ENCODE data around the gene PHACTR1. TPM values are rescaled to one million over a fixed set of nuclear protein-coding genes. Genes with fewer than 3 reads are reported as not detected.

PHACTR1 gene
- total RNA-seq, 5 donors from 2014 or later (not counting 1 experiment from before 2014, with no cell fraction given) = 0.63 to 2.6 (median 1.1) TPM

DNA sequence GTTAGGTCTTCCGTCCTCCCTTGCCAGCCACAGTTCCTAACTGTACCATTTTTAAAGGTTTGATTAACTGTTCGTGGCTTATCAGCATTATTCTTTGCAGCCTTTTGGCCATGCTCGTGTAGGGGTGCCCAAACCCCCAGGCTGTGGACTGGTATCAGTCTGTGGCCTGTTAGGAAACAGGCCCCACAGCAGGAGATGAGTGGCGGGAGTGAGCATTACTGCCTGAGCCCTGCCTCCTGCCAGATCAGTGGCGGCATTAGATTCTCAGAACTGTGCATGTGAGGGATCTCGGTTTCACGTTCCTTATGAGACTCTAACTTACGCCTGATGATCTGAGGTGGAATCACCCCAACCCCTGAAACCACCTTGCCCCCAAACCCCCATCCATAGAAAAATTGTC is 532.4 kb downstream of the PHACTR1 start:
- H3K9me3 ChIP-seq = no peaks in the 10 kb centered on the region
- no peaks in the 10 kb centered on the region for H3K36me3 ChIP-seq (ENCODE audit: control insufficient read depth in 2 of 2, extremely low read depth in 1 of 2, insufficient read depth in 1 of 2, low read length in 1 of 2)
- peaks cover 0 to 6% of the 10 kb centered on the region in 2 experiments for H3K27me3 ChIP-seq (replicated peaks in 1 of 2; ENCODE audit: control insufficient read depth in 2 of 2, extremely low read depth in 1 of 2, insufficient read depth in 2 of 2, low read length in 1 of 2)
- POLR2A ChIA-PET = no interaction called here
- no peak overlapping the region for H3K4me3 Mint-ChIP-seq
- H3K36me3 Mint-ChIP-seq = peaks cover 5% of the 10 kb centered on the region
- ATAC-seq (replicated peaks in 1 of 4) (no peak), DNase-seq (no peak)
- H3K27ac Mint-ChIP-seq = no peak overlapping the region
- CTCF ChIA-PET = no interaction called here
- WGBS (ENCODE audit: insufficient coverage) = 81% methylated on average over 2 of the region's 8 CpGs
- no peaks in the 10 kb centered on the region for H3K4me1 Mint-ChIP-seq
- H3K4me1 ChIP-seq (ENCODE audit: control insufficient read depth in 1 of 2, extremely low read depth in 1 of 2, insufficient read depth in 2 of 2, low read length in 2 of 2) = no peaks in the 10 kb centered on the region
- H3K9me3 Mint-ChIP-seq = peaks cover 0 to 3% (median 2%) of the 10 kb centered on the region in 3 donors
- peaks cover 7% of the 10 kb centered on the region in 2 donors for H3K27me3 Mint-ChIP-seq
- no peak overlapping the region for H3K4me3 ChIP-seq (ENCODE audit: control insufficient read depth in 1 of 2, extremely low read depth in 1 of 2, low read length in 1 of 2)
- H3K27ac ChIP-seq (ENCODE audit: low read length) = no peak overlapping the region

DNA sequence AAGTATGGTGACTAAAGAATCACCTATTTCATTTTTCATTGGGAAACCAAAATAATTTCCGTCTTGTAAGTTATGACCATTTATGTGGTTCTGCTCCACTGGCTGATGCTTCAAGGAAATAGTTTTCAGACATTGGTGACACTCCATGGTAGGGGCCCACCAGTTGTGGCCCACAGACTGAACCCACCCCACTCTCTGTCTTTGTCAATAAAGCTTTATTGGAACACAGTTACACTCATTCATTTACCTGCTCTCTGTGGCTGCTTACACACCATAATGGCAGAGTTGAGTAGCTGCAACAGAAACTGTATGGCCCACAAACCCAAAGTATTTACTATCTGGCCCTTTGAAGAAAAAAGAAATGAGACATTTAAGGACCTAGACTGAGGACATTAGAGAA is 533.2 kb downstream of the PHACTR1 start:
- WGBS (ENCODE audit: insufficient coverage) = no CpG with 5 or more reads among the region's 1 CpG
- H3K36me3 ChIP-seq (ENCODE audit: control insufficient read depth in 2 of 2, extremely low read depth in 1 of 2, insufficient read depth in 1 of 2, low read length in 1 of 2) = no peaks in the 10 kb centered on the region
- ChIA-PET CTCF (interaction anchor here in 1 of 2 donors (0.7 kb wide), 1 partner anchor 1268 kb away, joined by 4 read pairs; no protein-coding TSS in a partner anchor), POLR2A (no interaction called here)
- no peak overlapping the region for H3K4me3 ChIP-seq (ENCODE audit: control insufficient read depth in 1 of 2, extremely low read depth in 1 of 2, low read length in 1 of 2)
- peaks cover 0 to 6% of the 10 kb centered on the region in 2 experiments for H3K27me3 ChIP-seq (replicated peaks in 1 of 2; ENCODE audit: control insufficient read depth in 2 of 2, extremely low read depth in 1 of 2, insufficient read depth in 2 of 2, low read length in 1 of 2)
- Mint-ChIP-seq H3K27me3 (peaks cover 7% of the 10 kb centered on the region in 2 donors), H3K36me3 (peaks cover 5% of the 10 kb centered on the region), H3K9me3 (no peaks in the 10 kb centered on the region), H3K4me3 (no peak overlapping the region), H3K4me1 (no peaks in the 10 kb centered on the region), H3K27ac (no peak overlapping the region)
- DNase-seq (no peak), ATAC-seq (replicated peaks in 1 of 4) (no peak)
- H3K4me1 ChIP-seq (ENCODE audit: control insufficient read depth in 1 of 2, extremely low read depth in 1 of 2, insufficient read depth in 2 of 2, low read length in 2 of 2) = no peaks in the 10 kb centered on the region
- no peaks in the 10 kb centered on the region for H3K9me3 ChIP-seq
- no peak overlapping the region for H3K27ac ChIP-seq (ENCODE audit: low read length)

DNA sequence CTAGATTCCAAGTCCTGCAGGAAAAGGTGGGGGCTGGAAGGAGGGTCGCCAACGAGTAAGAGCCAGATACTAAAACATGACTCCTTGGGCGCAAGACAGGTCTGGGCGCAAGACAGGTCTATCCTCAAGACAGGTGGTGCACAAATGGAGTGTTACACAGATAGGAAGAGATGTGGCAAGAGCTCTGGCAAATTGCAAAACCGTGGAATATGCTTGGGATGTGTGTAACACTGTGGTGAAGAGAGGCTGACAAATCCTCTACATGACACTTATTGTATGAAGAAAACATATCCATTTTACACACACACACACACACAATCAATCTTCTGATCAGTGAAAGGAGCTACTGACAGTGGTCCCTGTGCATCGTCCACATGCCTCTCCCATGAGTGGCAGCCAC is 534.1 kb downstream of the PHACTR1 start:
- Histone ChIP-seq H3K9me3 (no peaks in the 10 kb centered on the region), H3K27me3 (replicated peaks in 1 of 2; ENCODE audit: control insufficient read depth in 2 of 2, extremely low read depth in 1 of 2, insufficient read depth in 2 of 2, low read length in 1 of 2) (peaks cover 0 to 6% of the 10 kb centered on the region in 2 experiments), H3K36me3 (ENCODE audit: control insufficient read depth in 2 of 2, extremely low read depth in 1 of 2, insufficient read depth in 1 of 2, low read length in 1 of 2) (no peaks in the 10 kb centered on the region), H3K27ac (ENCODE audit: low read length) (no peak overlapping the region), H3K4me1 (ENCODE audit: control insufficient read depth in 1 of 2, extremely low read depth in 1 of 2, insufficient read depth in 2 of 2, low read length in 2 of 2) (no peaks in the 10 kb centered on the region), H3K4me3 (ENCODE audit: control insufficient read depth in 1 of 2, extremely low read depth in 1 of 2, low read length in 1 of 2) (no peak overlapping the region)
- WGBS (ENCODE audit: insufficient coverage) = 90% methylated on average over 5 of the region's 6 CpGs
- H3K27me3 Mint-ChIP-seq = peaks cover 5 to 7% of the 10 kb centered on the region in 2 donors
- DNase-seq (no peak), ATAC-seq (replicated peaks in 1 of 4) (no peak)
- H3K36me3 Mint-ChIP-seq = peaks cover 3% of the 10 kb centered on the region
- no peaks in the 10 kb centered on the region for H3K4me1 Mint-ChIP-seq
- no peak overlapping the region for H3K27ac Mint-ChIP-seq
- CTCF ChIA-PET = no interaction called here
- H3K4me3 Mint-ChIP-seq = no peak overlapping the region
- no peaks in the 10 kb centered on the region for H3K9me3 Mint-ChIP-seq
- POLR2A ChIA-PET = no interaction called here

DNA sequence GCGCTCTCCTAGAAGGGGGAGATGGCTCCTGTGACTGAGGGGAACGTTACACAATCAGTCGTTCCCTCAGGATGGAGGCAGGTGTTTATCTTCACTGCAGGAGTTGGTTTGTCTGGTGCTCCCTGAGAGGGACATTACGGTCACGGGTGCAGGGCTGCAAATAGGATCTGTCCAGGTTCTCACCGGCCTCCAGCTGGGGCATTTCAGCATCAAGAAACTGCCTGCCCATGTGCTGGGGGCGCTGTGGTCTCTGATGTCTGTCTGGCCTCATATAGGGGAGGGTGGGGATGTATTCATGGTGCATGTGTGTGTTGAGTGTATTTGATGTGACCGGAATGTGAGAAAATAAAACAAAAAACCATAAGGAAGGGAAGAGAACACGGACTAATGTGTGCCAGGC is 534.7 kb downstream of the PHACTR1 start:
- H3K4me1 Mint-ChIP-seq = no peaks in the 10 kb centered on the region
- DNase-seq (no peak), ATAC-seq (replicated peaks in 1 of 4) (no peak)
- no peak overlapping the region for H3K27ac Mint-ChIP-seq
- Histone ChIP-seq H3K9me3 (no peaks in the 10 kb centered on the region), H3K36me3 (ENCODE audit: control insufficient read depth in 2 of 2, extremely low read depth in 1 of 2, insufficient read depth in 1 of 2, low read length in 1 of 2) (no peaks in the 10 kb centered on the region), H3K27me3 (replicated peaks in 1 of 2; ENCODE audit: control insufficient read depth in 2 of 2, extremely low read depth in 1 of 2, insufficient read depth in 2 of 2, low read length in 1 of 2) (peaks cover 0 to 6% of the 10 kb centered on the region in 2 experiments), H3K4me3 (ENCODE audit: control insufficient read depth in 1 of 2, extremely low read depth in 1 of 2, low read length in 1 of 2) (no peak overlapping the region), H3K27ac (ENCODE audit: low read length) (no peak overlapping the region), H3K4me1 (ENCODE audit: control insufficient read depth in 1 of 2, extremely low read depth in 1 of 2, insufficient read depth in 2 of 2, low read length in 2 of 2) (no peaks in the 10 kb centered on the region)
- H3K9me3 Mint-ChIP-seq = no peaks in the 10 kb centered on the region
- ChIA-PET POLR2A (no interaction called here), CTCF (no interaction called here)
- WGBS (ENCODE audit: insufficient coverage) = 90% methylated on average over 4 of the region's 9 CpGs
- peaks cover 2% of the 10 kb centered on the region for H3K36me3 Mint-ChIP-seq
- no peak overlapping the region for H3K4me3 Mint-ChIP-seq
- H3K27me3 Mint-ChIP-seq = peaks cover 5 to 7% of the 10 kb centered on the region in 2 donors

DNA sequence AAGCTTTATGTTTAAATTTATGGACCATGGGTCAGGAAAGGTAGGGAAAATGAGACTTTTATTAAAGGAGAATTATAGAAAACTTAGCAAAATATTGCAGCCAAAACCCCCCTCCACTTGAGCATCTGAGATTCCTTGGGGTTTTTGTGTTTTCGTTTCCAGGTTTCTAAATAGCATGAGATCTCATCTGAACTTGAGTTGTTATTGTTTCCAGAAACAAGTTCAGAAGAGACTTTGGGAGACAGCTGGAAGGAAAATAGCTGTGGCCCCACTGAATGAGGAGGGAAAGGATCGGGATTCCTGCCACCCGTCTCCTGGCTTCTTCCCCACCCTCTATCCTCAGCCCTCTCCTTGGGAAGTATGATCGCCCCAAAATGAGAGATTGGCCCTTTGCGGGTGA is 536.2 kb downstream of the PHACTR1 start:
- Histone ChIP-seq H3K36me3 (ENCODE audit: control insufficient read depth in 2 of 2, extremely low read depth in 1 of 2, insufficient read depth in 1 of 2, low read length in 1 of 2) (no peaks in the 10 kb centered on the region), H3K9me3 (no peaks in the 10 kb centered on the region), H3K27ac (ENCODE audit: low read length) (no peak overlapping the region), H3K27me3 (replicated peaks in 1 of 2; ENCODE audit: control insufficient read depth in 2 of 2, extremely low read depth in 1 of 2, insufficient read depth in 2 of 2, low read length in 1 of 2) (peaks cover 0 to 6% of the 10 kb centered on the region in 2 experiments), H3K4me3 (ENCODE audit: control insufficient read depth in 1 of 2, extremely low read depth in 1 of 2, low read length in 1 of 2) (no peak overlapping the region), H3K4me1 (ENCODE audit: control insufficient read depth in 1 of 2, extremely low read depth in 1 of 2, insufficient read depth in 2 of 2, low read length in 2 of 2) (no peaks in the 10 kb centered on the region)
- WGBS (ENCODE audit: insufficient coverage) = 95% methylated on average over 2 of the region's 5 CpGs
- DNase-seq (no peak), ATAC-seq (replicated peaks in 1 of 4) (no peak)
- CTCF ChIA-PET = no interaction called here
- POLR2A ChIA-PET = no interaction called here
- no peak overlapping the region for H3K4me3 Mint-ChIP-seq
- no peak overlapping the region for H3K27ac Mint-ChIP-seq
- no peaks in the 10 kb centered on the region for H3K4me1 Mint-ChIP-seq
- peaks cover 0 to 6% (median 0%) of the 10 kb centered on the region in 3 donors for H3K9me3 Mint-ChIP-seq
- H3K36me3 Mint-ChIP-seq = peaks cover 2% of the 10 kb centered on the region
- peaks cover 5 to 7% of the 10 kb centered on the region in 2 donors for H3K27me3 Mint-ChIP-seq

DNA sequence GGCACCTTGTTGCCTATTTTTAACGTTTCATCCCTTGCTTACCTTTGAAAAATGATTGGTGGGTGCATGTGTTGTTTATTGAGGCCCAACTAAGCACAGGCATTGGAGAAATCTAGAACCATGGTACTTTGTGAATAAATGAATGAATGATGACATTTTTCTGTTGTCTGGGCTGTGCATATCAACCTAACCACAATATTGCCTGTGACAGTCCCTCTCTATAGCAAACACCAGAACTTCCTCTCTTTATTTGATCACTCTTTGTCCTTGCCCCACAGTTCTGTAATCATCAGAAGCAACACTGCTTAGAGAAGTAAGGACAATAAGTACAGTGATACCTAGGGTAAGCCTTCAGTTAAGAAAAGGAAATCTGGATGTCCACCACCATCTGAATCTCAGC is 536.7 kb downstream of the PHACTR1 start:
- ChIA-PET POLR2A (no interaction called here), CTCF (no interaction called here)
- no CpG with 5 or more reads among the region's 1 CpG for WGBS (ENCODE audit: insufficient coverage)
- H3K4me3 Mint-ChIP-seq = no peak overlapping the region
- no peaks in the 10 kb centered on the region for H3K4me1 Mint-ChIP-seq
- H3K36me3 ChIP-seq (ENCODE audit: control insufficient read depth in 2 of 2, extremely low read depth in 1 of 2, insufficient read depth in 1 of 2, low read length in 1 of 2) = no peaks in the 10 kb centered on the region
- H3K27ac Mint-ChIP-seq = no peak overlapping the region
- peaks cover 0 to 6% of the 10 kb centered on the region in 2 experiments for H3K27me3 ChIP-seq (replicated peaks in 1 of 2; ENCODE audit: control insufficient read depth in 2 of 2, extremely low read depth in 1 of 2, insufficient read depth in 2 of 2, low read length in 1 of 2)
- H3K9me3 ChIP-seq = no peaks in the 10 kb centered on the region
- H3K4me1 ChIP-seq (ENCODE audit: control insufficient read depth in 1 of 2, extremely low read depth in 1 of 2, insufficient read depth in 2 of 2, low read length in 2 of 2) = no peaks in the 10 kb centered on the region
- H3K27ac ChIP-seq (ENCODE audit: low read length) = no peak overlapping the region
- peaks cover 2 to 4% of the 10 kb centered on the region in 2 donors for H3K27me3 Mint-ChIP-seq
- H3K36me3 Mint-ChIP-seq = no peaks in the 10 kb centered on the region
- DNase-seq = no peak
- no peak for ATAC-seq (replicated peaks in 1 of 4)
- peaks cover 0 to 6% (median 0%) of the 10 kb centered on the region in 3 donors for H3K9me3 Mint-ChIP-seq
- no peak overlapping the region for H3K4me3 ChIP-seq (ENCODE audit: control insufficient read depth in 1 of 2, extremely low read depth in 1 of 2, low read length in 1 of 2)
